Vagina (tissue), 2 donors: ENCODE measurements around the gene FSTL4. TPM values are rescaled to one million over a fixed set of nuclear protein-coding genes. Genes with fewer than 3 reads are reported as not detected.

Experiments
- DNase-seq, 2 donors: peaks; one replicate each; pipeline ENCODE4 v3.0.0-alpha.2; 2017; ENCODE audit errors: extremely low spot score in 2 of 2
- H3K27ac ChIP-seq: fragments of 200-600 bp; sonication (generic); one replicate; pipeline ENCODE4 v1.5.1; 2019
- H3K27me3 ChIP-seq: fragments of 200-600 bp; sonication (generic); one replicate; pipeline ENCODE4 v1.5.1; 2019
- H3K36me3 ChIP-seq, 2 donors: fragments of 200-600 bp; sonication (generic); one replicate each; pipeline ENCODE4 v1.5.1; 2017 to 2019
- H3K4me1 ChIP-seq: fragments of 200-600 bp; sonication (generic); one replicate; pipeline ENCODE4 v1.5.1; 2019
- H3K4me3 ChIP-seq, 2 donors: fragments of 200-600 bp; sonication (generic); 1 replicate in 1 of 2; 2 replicates in 1 of 2; pipeline ENCODE4 v1.5.1; 2016 to 2019
- H3K9me3 ChIP-seq: fragments of 200-600 bp; sonication (generic); one replicate; pipeline ENCODE4 v1.5.1; 2019
- POLR2A ChIP-seq, 2 donors: fragments of 450-650 bp; IDR thresholded peaks; one replicate each; pipeline ENCODE4 v1.6.1; 2017; ENCODE audit warnings: antibody characterized with exemption in 2 of 2, mild to moderate bottlenecking in 2 of 2, moderate library complexity in 2 of 2
- POLR2AphosphoS5 ChIP-seq, 2 donors: sonication (generic); formaldehyde crosslinking; IDR thresholded peaks; one replicate each; pipeline ENCODE4 v1.9.0; 2017; ENCODE audit warnings: antibody characterized with exemption in 2 of 2, mild to moderate bottlenecking in 2 of 2, low read depth in 1 of 2; ENCODE audit not compliant: insufficient read depth in 1 of 2
- intact Hi-C: fragments of 100-400 bp; cut with DNase I; formaldehyde crosslinking; loops from one replicate; pipeline ENCODE4 v1.15.1; 2023
- total RNA-seq: library from RNA; depleted of rRNA; stranded (reverse); fragments of >200 nt; gene quantifications from one replicate; pipeline ENCODE4 v1.2.3, GENCODE V29; 2016
- TF ChIP-seq, protein P1 (sequence below), 3 experiments: fragments of 450-650 bp in 2 of 3; fragments of 200-600 bp in 1 of 3; sonication (generic) in 1 of 3; IDR thresholded peaks; one replicate each; pipeline ENCODE4 v1.5.1; 2017 to 2019; ENCODE audit warnings: antibody characterized with exemption in 3 of 3, mild to moderate bottlenecking in 2 of 3, moderate library complexity in 2 of 3

The FSTL4 gene
- total RNA-seq, 1 donor from 2014 or later, result 3.7 TPM

- intact Hi-C loops, result no loop called here
- Histone ChIP-seq H3K4me3 (no peak overlapping the region), H3K36me3 (no peaks in the 10 kb centered on the region), H3K9me3 (no peaks in the 10 kb centered on the region), H3K4me1 (no peaks in the 10 kb centered on the region), H3K27me3 (no peaks in the 10 kb centered on the region), H3K27ac (no peak overlapping the region)
- TF ChIP-seq POLR2A (IDR thresholded peaks at IDR 0.05) (no peak), POLR2AphosphoS5 (IDR thresholded peaks at IDR 0.05; ENCODE audit: insufficient read depth in 1 of 2, low read depth in 1 of 2) (no peak)
- TF ChIP-seq, protein P1, sequence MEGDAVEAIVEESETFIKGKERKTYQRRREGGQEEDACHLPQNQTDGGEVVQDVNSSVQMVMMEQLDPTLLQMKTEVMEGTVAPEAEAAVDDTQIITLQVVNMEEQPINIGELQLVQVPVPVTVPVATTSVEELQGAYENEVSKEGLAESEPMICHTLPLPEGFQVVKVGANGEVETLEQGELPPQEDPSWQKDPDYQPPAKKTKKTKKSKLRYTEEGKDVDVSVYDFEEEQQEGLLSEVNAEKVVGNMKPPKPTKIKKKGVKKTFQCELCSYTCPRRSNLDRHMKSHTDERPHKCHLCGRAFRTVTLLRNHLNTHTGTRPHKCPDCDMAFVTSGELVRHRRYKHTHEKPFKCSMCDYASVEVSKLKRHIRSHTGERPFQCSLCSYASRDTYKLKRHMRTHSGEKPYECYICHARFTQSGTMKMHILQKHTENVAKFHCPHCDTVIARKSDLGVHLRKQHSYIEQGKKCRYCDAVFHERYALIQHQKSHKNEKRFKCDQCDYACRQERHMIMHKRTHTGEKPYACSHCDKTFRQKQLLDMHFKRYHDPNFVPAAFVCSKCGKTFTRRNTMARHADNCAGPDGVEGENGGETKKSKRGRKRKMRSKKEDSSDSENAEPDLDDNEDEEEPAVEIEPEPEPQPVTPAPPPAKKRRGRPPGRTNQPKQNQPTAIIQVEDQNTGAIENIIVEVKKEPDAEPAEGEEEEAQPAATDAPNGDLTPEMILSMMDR (IDR thresholded peaks at IDR 0.05), result no peak
- DNase-seq, result no peak
Observed at GRCh38 chr5:133470841-133471240, 141.5 kb downstream of the FSTL4 start.

- no peaks in the 10 kb centered on the region for H3K36me3 ChIP-seq
- TF ChIP-seq, protein P1 (IDR thresholded peaks at IDR 0.05), result no peak
- TF ChIP-seq POLR2AphosphoS5 (IDR thresholded peaks at IDR 0.05; ENCODE audit: insufficient read depth in 1 of 2, low read depth in 1 of 2) (no peak), POLR2A (IDR thresholded peaks at IDR 0.05) (no peak)
- DNase-seq, result no peak
- no peaks in the 10 kb centered on the region for H3K27me3 ChIP-seq
- no peaks in the 10 kb centered on the region for H3K4me1 ChIP-seq
- no peaks in the 10 kb centered on the region for H3K9me3 ChIP-seq
- H3K4me3 ChIP-seq, result no peak overlapping the region
- no peak overlapping the region for H3K27ac ChIP-seq
- intact Hi-C loops, result no loop called here
Observed at GRCh38 chr5:133469846-133470245, 142.5 kb downstream of the FSTL4 start.

DNA sequence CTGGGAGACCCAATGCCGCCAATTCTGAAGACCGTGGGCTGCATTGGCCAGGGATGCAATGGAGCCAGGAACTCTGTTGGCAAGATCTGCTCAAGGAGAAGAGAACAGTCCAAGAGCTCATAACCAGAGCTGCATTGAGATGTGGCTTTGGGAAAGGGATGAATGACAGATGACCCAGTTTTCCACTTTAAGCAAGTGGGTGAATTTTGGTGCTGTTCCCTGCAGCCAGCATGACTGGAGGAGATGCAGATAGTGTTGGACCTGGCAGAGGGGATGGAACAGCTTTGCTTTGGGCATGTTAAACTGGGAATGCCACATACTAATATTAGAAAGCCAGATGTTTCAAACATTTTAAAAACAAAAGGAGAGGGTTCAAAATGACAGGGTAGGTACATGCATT is 143.1 kb downstream of the FSTL4 start:
- no peak overlapping the region for H3K4me3 ChIP-seq
- intact Hi-C loops, result no loop called here
- H3K4me1 ChIP-seq, result no peaks in the 10 kb centered on the region
- H3K27ac ChIP-seq, result no peak overlapping the region
- no peaks in the 10 kb centered on the region for H3K36me3 ChIP-seq
- no peaks in the 10 kb centered on the region for H3K27me3 ChIP-seq
- DNase-seq, result no peak
- no peak for TF ChIP-seq POLR2A (IDR thresholded peaks at IDR 0.05)
- no peak for TF ChIP-seq POLR2AphosphoS5 (IDR thresholded peaks at IDR 0.05; ENCODE audit: insufficient read depth in 1 of 2, low read depth in 1 of 2)
- TF ChIP-seq, protein P1 (IDR thresholded peaks at IDR 0.05), result no peak
- H3K9me3 ChIP-seq, result no peaks in the 10 kb centered on the region

- Histone ChIP-seq H3K4me3 (no peak overlapping the region), H3K27ac (no peak overlapping the region), H3K27me3 (no peaks in the 10 kb centered on the region), H3K9me3 (no peaks in the 10 kb centered on the region), H3K4me1 (no peaks in the 10 kb centered on the region), H3K36me3 (no peaks in the 10 kb centered on the region)
- no peak for DNase-seq
- TF ChIP-seq, protein P1 (IDR thresholded peaks at IDR 0.05), result no peak
- TF ChIP-seq POLR2AphosphoS5 (IDR thresholded peaks at IDR 0.05; ENCODE audit: insufficient read depth in 1 of 2, low read depth in 1 of 2) (no peak), POLR2A (IDR thresholded peaks at IDR 0.05) (no peak)
- intact Hi-C loops, result no loop called here
Observed at GRCh38 chr5:133468596-133468995, 143.7 kb downstream of the FSTL4 start.

- DNase-seq, result no peak
- H3K27me3 ChIP-seq, result no peaks in the 10 kb centered on the region
- no peaks in the 10 kb centered on the region for H3K4me1 ChIP-seq
- no peak overlapping the region for H3K4me3 ChIP-seq
- TF ChIP-seq, protein P1 (IDR thresholded peaks at IDR 0.05), result no peak
- TF ChIP-seq POLR2AphosphoS5 (IDR thresholded peaks at IDR 0.05; ENCODE audit: insufficient read depth in 1 of 2, low read depth in 1 of 2) (no peak), POLR2A (IDR thresholded peaks at IDR 0.05) (no peak)
- H3K36me3 ChIP-seq, result no peaks in the 10 kb centered on the region
- intact Hi-C loops, result no loop called here
- no peaks in the 10 kb centered on the region for H3K9me3 ChIP-seq
- no peak overlapping the region for H3K27ac ChIP-seq
Observed at GRCh38 chr5:133467826-133468463, 144.4 kb downstream of the FSTL4 start.
